Measurements from ENCODE around the gene MORC3. TPM values are rescaled to one million over a fixed set of nuclear protein-coding genes. Genes with fewer than 3 reads are reported as not detected.

Gene MORC3
- total RNA-seq, 4 donors from 2014 or later: 40.3 to 49.9 (median 42.8) TPM

DNA sequence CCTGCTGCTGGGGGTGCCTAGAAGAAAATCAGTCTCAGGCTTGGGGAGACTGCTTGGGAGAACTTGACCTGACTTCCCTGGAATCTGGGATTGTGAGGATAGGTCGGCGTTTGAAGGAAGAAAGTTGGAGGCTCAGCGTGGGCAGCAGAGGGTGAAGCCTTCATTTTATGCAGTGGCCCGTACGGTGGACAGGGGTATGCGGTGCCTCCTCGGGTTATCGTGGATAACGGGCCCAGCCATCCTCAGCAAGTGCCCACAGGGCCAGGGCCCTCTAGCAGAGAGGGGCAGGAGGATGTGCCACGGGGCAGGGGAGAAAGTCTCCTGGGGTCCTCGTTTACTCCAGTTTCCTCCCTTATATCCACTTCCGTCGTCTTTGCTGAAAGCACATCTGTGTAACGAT is 99.2 kb downstream of the MORC3 start:
- Histone ChIP-seq H3K36me3 (no peaks in the 10 kb centered on the region), H3K9me3 (no peaks in the 10 kb centered on the region), H3K27ac (no peak overlapping the region), H3K27me3 (no peaks in the 10 kb centered on the region), H3K4me1 (no peaks in the 10 kb centered on the region), H3K4me3 (replicated peaks in 1 of 3) (no peak overlapping the region)
- 86 to 88% methylated on average over 14 of the region's 14 CpGs for WGBS, 2 donors
- TF ChIP-seq, protein P1, sequence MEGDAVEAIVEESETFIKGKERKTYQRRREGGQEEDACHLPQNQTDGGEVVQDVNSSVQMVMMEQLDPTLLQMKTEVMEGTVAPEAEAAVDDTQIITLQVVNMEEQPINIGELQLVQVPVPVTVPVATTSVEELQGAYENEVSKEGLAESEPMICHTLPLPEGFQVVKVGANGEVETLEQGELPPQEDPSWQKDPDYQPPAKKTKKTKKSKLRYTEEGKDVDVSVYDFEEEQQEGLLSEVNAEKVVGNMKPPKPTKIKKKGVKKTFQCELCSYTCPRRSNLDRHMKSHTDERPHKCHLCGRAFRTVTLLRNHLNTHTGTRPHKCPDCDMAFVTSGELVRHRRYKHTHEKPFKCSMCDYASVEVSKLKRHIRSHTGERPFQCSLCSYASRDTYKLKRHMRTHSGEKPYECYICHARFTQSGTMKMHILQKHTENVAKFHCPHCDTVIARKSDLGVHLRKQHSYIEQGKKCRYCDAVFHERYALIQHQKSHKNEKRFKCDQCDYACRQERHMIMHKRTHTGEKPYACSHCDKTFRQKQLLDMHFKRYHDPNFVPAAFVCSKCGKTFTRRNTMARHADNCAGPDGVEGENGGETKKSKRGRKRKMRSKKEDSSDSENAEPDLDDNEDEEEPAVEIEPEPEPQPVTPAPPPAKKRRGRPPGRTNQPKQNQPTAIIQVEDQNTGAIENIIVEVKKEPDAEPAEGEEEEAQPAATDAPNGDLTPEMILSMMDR (IDR thresholded peaks at IDR 0.05): no peak
- no peak for TF ChIP-seq POLR2A (IDR thresholded peaks at IDR 0.05)
- DNase-seq: no peak
- intact Hi-C loops (cut with DNase I): no loop called here

DNA sequence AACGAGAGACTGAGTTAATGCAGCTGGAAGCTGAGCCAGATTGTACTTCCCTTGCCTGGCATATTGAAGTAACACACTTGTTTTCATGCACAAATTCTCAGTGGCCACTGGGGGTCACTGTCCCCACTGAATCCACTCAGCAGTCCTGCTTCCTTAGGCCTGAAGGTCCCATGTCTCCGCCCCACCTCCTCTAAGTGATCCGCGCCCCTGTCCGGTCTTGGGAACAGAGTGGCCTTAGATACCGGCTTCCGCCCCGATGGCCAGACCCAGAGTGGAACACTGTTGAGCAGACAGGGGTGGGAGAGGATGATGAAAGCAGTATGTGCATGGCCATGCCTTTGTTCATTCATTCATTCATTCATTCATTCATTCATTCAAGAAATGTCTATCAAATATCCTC is 100.0 kb downstream of the MORC3 start:
- intact Hi-C loops (cut with DNase I): no loop called here
- DNase-seq: peak; percentile 77 to 80
- no peaks in the 10 kb centered on the region for H3K4me1 ChIP-seq
- no peak overlapping the region for H3K4me3 ChIP-seq (replicated peaks in 1 of 3)
- no peak for TF ChIP-seq POLR2A (IDR thresholded peaks at IDR 0.05)
- TF ChIP-seq, protein P1 (IDR thresholded peaks at IDR 0.05): peak in 5 of 6 experiments; percentile 56 to 80 (median 66)
- H3K9me3 ChIP-seq: no peaks in the 10 kb centered on the region
- 12 to 30% methylated on average over 8 of the region's 8 CpGs for WGBS, 2 donors
- H3K27me3 ChIP-seq: no peaks in the 10 kb centered on the region
- H3K27ac ChIP-seq: no peak overlapping the region
- H3K36me3 ChIP-seq: no peaks in the 10 kb centered on the region

DNA sequence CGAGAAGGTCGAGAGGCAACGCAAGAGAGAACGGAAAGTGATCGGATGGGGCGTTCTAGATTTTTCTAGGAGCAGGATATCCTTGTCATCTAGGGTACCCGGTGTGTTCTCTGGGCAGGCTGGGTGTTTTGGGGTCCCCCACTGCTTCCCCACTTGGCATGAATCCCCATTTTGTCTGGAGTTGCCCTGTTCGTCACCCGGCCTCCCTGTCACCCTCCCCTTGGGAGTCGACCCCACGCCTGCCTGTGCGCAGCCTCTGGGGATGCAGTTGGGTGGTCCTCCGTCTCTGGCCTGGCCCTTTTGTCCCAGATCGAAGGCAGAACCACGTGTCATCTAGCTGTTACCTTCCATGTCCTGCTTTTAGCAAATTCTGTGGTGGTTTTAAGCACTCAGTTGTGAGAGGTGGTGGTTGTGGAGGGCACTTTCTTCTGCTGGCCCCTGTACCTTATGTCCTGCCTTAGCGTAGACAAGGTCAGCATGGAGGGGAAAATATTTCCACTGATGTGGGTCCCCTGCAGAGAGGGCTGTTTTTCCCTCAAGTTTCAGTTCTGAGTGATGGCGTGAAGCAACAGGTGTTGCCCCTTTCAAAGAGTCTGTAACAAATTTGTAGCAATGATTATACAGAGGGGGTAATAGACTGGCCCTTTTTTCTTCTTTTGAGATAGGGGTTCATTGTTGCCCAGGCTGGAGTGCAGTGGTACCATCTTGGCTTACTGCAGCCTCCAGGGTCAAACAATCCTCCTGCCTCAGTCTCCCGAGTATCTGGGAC is 100.8 kb downstream of the MORC3 start:
- no peak for DNase-seq
- no peak overlapping the region for H3K4me3 ChIP-seq (replicated peaks in 1 of 3)
- H3K27me3 ChIP-seq: no peaks in the 10 kb centered on the region
- H3K36me3 ChIP-seq: no peaks in the 10 kb centered on the region
- 91 to 92% methylated on average over 18 of the region's 18 CpGs for WGBS, 2 donors
- H3K27ac ChIP-seq: no peak overlapping the region
- no peaks in the 10 kb centered on the region for H3K4me1 ChIP-seq
- no peaks in the 10 kb centered on the region for H3K9me3 ChIP-seq
- TF ChIP-seq, protein P1 (IDR thresholded peaks at IDR 0.05): no peak
- TF ChIP-seq POLR2A (IDR thresholded peaks at IDR 0.05): no peak
- intact Hi-C loops (cut with DNase I): no loop called here

DNA sequence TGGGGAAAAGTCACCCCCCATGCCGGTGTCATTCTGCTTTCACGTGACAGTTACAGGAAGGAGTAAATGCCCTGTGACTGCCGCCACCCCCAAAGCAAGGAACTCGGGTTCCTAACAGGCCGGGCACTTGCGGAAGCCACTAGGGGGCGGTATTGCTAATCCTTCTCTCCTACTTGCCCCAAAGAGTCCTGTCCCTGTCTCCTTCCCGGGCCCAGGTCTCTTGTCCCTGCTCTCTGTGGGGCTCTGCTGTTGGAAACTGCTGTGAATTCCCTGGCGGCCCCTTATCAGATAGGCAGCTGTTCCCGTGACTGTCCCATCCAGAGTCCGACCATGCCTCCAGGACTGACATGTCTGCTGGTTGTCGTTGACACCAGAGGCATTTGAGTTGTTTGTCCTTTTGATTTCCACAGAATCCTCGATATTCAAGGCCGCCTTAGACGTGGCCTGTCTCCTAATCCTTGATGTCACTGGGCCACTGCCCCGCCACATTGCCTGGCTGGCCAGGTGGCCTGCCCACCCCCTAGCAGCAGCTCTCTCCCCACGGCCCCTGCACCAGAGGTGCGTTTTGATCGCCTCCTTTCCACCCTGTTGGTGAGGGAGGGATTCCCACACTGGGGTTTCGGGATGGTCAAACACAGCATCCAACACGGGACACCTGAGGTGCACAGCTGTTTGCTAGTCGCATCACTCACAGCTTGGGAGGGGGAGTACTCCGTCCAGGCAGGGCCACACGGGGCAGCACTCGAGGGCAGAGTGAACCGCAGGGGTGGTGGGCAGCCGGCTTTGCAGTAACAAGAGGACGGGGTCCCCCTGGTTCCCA is 102.5 kb downstream of the MORC3 start:
- Histone ChIP-seq H3K27ac (no peak overlapping the region), H3K9me3 (no peaks in the 10 kb centered on the region), H3K27me3 (no peaks in the 10 kb centered on the region), H3K4me1 (no peaks in the 10 kb centered on the region), H3K36me3 (no peaks in the 10 kb centered on the region), H3K4me3 (replicated peaks in 1 of 3) (no peak overlapping the region)
- no peak for TF ChIP-seq POLR2A (IDR thresholded peaks at IDR 0.05)
- TF ChIP-seq, protein P1 (IDR thresholded peaks at IDR 0.05): peak in 3 of 6 experiments; percentile 12 to 50 (median 15)
- intact Hi-C loops (cut with DNase I): no loop called here
- 57 to 59% methylated on average over 26 to 27 of the region's 28 CpGs for WGBS, 2 donors
- DNase-seq: peak; percentile 19 to 22
